DND-41 (cell line): ENCODE results near the gene C8B.

Source experiments
- EZH2 ChIP-seq: IDR thresholded peaks from 3 replicates; pipeline ENCODE4 v1.6.1; 2012; ENCODE audit warnings: borderline replicate concordance, low read depth, mild to moderate bottlenecking, moderate library complexity, low read length, inconsistent platforms; ENCODE audit not compliant: severe bottlenecking
- TF ChIP-seq, protein P1 (sequence below): IDR thresholded peaks from 2 replicates; pipeline ENCODE4 v1.5.1; 2012; ENCODE audit warnings: borderline replicate concordance, low read length, moderate library complexity, mild to moderate bottlenecking; ENCODE audit not compliant: poor library complexity, severe bottlenecking; ENCODE audit errors: extremely low read depth

GRCh38 chr1:57010511-57010910 lies 44.7 kb upstream of the C8B start:
- TF ChIP-seq EZH2: no peak
- TF ChIP-seq, protein P1, sequence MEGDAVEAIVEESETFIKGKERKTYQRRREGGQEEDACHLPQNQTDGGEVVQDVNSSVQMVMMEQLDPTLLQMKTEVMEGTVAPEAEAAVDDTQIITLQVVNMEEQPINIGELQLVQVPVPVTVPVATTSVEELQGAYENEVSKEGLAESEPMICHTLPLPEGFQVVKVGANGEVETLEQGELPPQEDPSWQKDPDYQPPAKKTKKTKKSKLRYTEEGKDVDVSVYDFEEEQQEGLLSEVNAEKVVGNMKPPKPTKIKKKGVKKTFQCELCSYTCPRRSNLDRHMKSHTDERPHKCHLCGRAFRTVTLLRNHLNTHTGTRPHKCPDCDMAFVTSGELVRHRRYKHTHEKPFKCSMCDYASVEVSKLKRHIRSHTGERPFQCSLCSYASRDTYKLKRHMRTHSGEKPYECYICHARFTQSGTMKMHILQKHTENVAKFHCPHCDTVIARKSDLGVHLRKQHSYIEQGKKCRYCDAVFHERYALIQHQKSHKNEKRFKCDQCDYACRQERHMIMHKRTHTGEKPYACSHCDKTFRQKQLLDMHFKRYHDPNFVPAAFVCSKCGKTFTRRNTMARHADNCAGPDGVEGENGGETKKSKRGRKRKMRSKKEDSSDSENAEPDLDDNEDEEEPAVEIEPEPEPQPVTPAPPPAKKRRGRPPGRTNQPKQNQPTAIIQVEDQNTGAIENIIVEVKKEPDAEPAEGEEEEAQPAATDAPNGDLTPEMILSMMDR: no peak
